Stromal cell of bone marrow (primary cell): ENCODE measurements around the gene GARIN1A.
A peak's percentile ranks its signal among the peaks of the same experiment; 100 is the strongest.
"Not testable (repeated sequence)": the region's sequence is repeated elsewhere in the genome, so short reads cannot be mapped to it uniquely, and the experiment has no call there.

ENCODE experiments used
- DNase-seq: peaks from one replicate; pipeline ENCODE4 v3.0.0-alpha.2; 2012; ENCODE audit warnings: low read depth

GARIN1A gene

DNA sequence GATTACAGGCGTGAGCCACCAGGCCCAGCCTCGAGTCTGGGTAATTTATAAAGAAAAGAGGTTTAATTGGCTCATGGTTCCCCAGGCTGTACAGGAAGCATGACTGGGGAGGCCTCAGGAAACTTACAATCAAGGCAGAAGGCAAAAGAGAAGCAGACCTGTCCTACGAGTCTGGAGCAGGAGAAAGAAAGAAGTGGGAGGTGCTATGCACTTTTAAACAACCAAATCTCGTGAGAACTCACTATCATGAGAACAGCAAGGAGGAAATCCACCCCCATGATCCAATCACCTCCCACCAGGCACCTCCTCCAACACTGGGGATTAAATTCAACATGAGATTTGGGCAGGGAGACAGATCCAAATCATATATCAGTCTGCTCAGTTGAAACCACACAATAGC is 11.6 kb downstream of the GARIN1A start:
- DNase-seq = not testable (repeated sequence)

DNA sequence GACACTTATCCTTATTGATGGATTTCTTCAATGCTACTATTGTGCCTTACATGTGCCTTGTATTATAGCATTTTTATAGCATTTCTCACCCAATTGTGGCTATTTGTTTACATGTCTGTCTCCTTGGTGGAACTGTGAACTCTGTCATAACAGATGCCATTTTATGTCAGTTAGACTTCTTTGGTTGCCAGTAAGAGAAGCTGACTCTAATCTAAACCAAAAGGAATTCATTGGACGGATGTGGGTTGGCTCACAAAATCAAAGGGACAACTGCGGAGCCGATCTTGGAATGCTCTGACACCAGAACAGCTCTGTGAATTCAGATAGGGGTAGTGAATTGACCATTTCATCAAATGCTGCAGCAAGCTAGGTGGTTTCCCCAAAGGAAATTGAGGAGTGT is 15.0 kb downstream of the GARIN1A start:
- no peak for DNase-seq

GRCh38 chr7:128688492-128688891 is 16.4 kb downstream of the GARIN1A start:
- DNase-seq = no peak

GRCh38 chr7:128689161-128689935 is 17.3 kb downstream of the GARIN1A start:
- DNase-seq = not testable (repeated sequence)

DNA sequence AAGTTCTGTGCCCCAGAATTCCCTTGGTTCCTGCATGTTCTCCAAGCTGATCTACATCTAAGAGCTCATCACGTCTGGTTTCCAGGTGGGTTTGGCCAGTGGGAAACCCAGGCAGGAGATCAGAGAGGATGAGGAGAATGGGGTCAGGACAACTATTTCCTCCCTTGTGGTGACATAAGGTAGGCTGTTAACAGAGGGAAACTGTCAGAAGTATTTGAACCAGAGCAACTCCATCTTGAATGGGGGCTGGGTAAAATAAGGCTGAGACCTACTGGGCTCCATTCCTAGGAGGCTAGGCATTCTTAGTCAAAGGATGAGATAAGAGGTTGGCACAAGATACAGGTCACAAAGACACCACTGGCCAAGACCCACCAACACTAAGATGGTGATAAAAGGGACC is 19.1 kb downstream of the GARIN1A start:
- no peak for DNase-seq

GRCh38 chr7:128692623-128693270 is 20.7 kb downstream of the GARIN1A start:
- no peak for DNase-seq

DNA sequence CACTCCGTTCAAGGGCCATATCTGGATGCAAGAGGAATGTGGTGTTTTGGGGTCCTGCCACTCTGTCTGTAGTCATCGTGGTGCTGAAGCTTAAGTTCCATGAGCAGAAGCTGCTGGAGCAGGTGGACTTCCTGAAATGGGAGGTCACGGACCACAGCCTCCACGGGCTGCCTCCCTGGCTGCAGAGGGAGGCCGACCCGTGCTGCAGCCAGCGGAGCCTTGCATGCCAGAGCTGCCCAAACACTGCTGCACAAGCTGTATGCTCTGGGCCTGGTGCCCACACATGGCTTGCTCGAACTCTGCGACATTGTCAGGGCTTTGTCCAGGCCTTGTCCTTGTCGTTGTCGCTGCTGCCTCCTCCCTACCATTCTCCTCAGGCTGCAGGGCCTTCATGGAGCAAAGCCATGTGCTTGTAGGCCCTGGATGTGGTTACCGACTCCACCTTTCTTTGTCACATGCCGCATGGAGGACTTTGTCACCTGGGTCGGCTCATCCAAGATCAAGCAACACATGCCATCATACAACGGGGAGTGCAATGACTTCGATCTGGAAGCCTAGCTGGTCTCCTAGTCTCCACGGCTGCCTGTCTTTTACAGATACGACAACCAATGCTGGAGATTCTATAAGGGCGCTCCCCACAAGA is 21.4 kb downstream of the GARIN1A start:
- no peak for DNase-seq

DNA sequence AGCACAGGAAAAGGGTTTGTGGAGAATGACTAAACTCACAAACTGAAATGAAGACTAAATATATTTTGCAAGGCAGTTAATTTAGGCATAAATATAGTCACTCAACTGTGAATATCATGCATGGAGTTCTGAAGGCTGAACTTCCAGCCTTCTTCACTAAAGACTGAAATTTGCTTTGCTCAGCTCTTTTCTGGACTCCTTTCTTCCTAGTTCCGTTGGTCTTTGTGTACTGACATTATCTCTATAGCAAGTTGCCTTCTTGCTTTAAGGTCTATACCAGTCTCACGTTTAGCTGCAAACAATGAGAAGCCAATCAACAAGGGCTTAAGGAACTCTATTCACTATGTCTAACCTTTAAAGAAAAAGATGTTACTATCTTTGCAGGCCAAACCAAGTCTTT is 22.6 kb downstream of the GARIN1A start:
- DNase-seq = no peak

- peak; percentile 38 for DNase-seq
Observed at GRCh38 chr7:128697302-128697905, 25.3 kb downstream of the GARIN1A start.

GRCh38 chr7:128699196-128699712 is 27.2 kb downstream of the GARIN1A start:
- DNase-seq = no peak

DNA sequence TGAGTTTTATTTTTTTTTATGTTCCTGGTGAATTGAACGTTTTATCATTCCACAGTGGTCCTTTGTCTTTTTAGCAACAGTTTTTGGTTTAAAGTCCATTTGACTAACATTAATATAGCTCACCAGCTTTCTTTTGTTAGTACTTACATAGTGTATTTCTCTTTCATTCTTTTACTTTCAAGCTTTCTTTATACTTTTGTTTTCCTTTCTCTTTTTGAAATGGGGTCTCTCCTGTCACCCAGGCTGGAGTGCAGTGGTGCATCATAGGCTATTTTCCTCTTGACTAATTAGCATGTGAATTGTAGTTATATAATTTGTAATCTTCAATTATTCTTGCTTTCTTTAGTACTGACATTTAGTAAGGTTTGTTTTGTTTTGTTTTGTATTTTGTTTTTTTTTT is 27.8 kb downstream of the GARIN1A start:
- no peak for DNase-seq

GRCh38 chr7:128701062-128701785 is 29.1 kb downstream of the GARIN1A start:
- DNase-seq = no peak

- no peak for DNase-seq
Observed at GRCh38 chr7:128703609-128704241, 31.6 kb downstream of the GARIN1A start.

- no peak for DNase-seq
Observed at GRCh38 chr7:128705891-128706333, 33.8 kb downstream of the GARIN1A start.

DNA sequence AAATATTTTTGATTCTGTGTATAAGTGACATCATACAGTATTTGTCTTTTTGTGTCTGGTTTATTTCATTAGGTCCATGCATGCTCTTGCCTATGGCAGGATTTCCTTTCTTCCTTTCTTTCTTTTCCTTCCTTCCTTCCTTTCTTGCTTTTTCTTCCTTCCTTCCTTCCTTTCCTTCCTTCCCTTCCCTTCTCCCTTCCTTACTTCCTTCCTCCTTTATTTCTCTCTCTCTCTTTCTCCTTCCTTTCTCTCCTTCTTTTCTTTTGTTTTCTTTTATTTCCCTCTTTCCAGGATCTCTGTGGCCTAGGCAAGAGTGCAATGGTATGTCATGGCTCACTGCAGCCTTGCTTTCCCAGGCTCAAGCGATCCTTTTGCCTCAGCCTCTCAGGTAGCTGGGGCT is 35.7 kb downstream of the GARIN1A start:
- no peak for DNase-seq

DNA sequence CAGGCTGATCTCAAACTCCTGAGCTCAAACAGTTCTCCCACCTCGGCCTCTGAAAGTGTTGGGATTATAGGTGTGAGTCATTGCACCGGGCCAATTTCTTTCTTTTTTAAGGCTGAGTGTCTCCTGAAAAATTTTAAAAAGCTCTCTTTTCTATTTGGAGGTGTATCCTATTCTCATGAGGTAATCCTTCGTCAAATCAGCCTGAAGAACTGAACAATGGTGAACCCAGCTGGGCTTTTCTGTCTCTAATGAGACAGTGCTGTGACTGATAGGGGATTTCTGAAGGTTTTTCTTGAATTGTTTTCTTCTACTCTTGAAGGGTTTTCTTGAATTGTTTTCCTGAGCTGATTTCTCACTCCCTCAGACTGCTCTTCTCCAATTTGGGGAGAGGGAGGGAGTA is 36.1 kb downstream of the GARIN1A start:
- DNase-seq = no peak

- DNase-seq = no peak
Observed at GRCh38 chr7:128708824-128709223, 36.7 kb downstream of the GARIN1A start.

DNA sequence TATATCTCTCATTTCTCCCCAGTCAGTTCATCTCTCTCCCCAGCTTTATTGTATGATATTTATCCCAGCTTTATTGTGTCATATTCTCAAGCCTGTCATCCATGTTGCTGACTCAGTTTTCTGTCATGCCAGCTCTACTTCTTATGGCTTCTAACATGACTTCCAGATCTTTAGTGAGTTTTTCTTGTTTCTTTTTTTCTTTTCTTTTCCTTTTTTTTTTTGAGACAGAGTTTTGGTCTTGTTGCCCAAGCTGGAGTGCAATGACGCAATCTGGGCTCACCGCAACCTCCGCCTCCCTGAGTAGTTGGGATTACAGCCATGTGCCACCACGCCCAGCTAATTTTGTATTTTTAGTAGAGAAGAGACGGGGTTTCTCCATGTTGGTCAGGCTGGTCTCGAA is 38.4 kb downstream of the GARIN1A start:
- no peak for DNase-seq

GRCh38 chr7:128713794-128714193 is 41.7 kb downstream of the GARIN1A start:
- no peak for DNase-seq

DNA sequence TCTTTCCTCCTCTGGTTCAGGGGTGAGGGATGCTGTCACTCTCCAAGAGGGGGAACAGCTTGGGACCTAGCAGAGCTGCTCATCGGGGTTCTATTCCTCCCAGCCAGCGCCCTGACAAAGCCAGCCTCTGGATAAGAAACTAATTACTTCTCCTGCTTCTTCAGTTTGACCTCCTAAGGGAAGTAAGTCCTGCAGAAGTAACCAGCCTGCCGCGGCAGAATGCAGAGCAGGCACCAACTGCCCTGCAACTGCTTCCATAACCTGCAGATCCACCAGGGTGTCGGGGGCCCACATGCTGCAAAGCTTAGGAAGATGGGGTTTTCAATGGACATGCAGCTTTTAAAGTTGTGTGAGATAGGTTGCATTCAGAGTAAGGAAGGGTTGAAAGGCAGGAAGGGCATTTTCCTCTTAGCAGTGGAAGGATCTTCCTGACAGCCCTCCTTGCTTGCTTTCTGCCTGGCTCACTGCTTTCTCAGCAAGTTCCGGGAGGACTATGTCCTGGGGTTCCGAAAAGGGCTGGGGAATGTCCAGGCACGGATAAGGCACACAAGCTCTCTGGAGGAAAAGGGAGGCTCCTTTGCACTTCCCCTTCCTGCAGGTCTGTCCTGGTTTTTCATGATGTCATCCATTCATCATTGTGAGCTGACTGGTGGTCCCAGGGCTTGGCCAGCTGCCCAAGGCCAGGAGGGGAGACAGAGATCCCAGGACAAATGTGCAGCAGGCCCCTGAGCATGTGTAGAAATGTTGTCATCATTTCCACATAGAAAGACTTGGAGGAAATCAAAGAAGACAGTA is 42.8 kb downstream of the GARIN1A start:
- no peak for DNase-seq
